ENCODE results near the gene FRAT1. TPM values are rescaled to one million over a fixed set of nuclear protein-coding genes. Genes with fewer than 3 reads are reported as not detected.

FRAT1 gene
- total and polyA plus RNA-seq, 9 donors = 1.7 to 8.2 (median 4.3) TPM

DNA sequence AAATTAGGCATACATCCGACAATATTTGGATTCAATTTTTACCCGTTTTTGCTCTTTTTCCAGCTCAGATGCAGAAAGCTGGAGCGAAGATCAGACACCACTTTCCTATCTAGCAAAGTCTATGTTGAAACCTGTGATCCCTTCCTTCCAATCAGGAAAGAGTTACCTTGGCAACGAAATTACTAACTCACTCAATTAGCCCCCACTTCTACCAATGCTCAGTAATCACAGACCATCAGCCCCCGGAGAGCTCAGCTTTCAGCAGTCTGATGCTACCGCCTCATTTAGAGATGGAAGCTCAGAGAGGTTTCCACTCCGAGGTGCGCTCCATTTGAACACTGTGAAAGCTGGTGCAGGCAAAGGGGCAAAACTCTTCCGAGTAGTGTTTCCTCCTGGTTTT lies 6.7 kb downstream of the FRAT1 start:
- TF ChIP-seq, protein P1, sequence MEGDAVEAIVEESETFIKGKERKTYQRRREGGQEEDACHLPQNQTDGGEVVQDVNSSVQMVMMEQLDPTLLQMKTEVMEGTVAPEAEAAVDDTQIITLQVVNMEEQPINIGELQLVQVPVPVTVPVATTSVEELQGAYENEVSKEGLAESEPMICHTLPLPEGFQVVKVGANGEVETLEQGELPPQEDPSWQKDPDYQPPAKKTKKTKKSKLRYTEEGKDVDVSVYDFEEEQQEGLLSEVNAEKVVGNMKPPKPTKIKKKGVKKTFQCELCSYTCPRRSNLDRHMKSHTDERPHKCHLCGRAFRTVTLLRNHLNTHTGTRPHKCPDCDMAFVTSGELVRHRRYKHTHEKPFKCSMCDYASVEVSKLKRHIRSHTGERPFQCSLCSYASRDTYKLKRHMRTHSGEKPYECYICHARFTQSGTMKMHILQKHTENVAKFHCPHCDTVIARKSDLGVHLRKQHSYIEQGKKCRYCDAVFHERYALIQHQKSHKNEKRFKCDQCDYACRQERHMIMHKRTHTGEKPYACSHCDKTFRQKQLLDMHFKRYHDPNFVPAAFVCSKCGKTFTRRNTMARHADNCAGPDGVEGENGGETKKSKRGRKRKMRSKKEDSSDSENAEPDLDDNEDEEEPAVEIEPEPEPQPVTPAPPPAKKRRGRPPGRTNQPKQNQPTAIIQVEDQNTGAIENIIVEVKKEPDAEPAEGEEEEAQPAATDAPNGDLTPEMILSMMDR (IDR thresholded peaks at IDR 0.05) = no peak
- TF ChIP-seq POLR2A (IDR thresholded peaks at IDR 0.05) (no peak), EP300 (IDR thresholded peaks at IDR 0.05) (no peak)
- Histone ChIP-seq H3K27ac (no peak overlapping the region), H3K36me3 (no peaks in the 10 kb centered on the region), H3K4me3 (no peak overlapping the region), H3K9me3 (no peaks in the 10 kb centered on the region), H3K4me1 (ENCODE audit: insufficient read depth) (peaks cover 6% of the 10 kb centered on the region), H3K27me3 (no peaks in the 10 kb centered on the region)
- 75 to 81% (median 78%) methylated on average over 9 of the region's 9 CpGs for WGBS, 3 donors
- DNase-seq = no peak
- intact Hi-C loops (cut with DNase I) = no loop called here

DNA sequence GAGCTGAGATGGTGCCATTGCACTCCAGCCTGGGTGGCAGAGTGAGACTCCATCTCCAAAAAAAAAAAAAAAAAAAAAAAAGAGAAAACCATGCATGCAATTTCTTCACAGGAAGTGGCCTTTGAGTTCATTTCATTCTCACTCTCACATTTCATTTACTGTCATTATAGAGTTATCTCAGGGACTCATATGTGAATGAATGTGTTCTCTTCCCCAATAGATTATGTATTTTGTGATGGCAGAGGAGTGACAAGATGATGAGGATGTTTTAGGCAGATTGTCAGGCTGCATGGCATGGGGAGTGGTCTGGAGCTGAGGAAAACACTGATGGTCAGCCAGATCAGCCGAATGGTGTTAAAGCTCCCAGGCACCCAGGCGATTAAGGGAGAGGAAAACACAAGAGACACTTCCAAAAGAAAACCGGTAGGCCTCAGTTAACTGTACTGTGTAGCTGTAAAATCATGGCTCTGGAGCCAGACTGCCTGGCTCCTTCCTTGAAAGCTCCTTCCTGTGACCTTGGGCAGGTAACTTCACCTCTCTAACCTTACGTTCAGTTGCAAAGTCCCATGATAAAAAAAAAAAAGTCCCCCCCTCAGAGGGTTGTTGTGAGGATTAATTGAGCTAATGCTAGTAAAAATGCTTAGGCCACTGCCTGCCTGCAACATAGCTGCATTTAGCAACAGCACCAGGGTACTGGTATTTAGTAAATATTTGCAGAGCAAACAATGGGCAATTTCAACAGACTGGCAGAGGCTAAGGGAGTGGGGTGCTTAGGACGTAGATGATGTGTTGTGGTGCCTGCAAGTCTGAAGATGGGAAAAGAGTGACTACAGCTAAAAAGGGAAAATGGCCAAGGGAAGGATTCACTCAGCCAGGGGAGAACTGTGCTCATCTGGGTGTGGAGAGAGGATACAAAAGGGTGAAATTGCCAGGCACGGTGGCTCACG lies 8.6 kb downstream of the FRAT1 start:
- Histone ChIP-seq H3K4me3 (no peak overlapping the region), H3K27me3 (no peaks in the 10 kb centered on the region), H3K36me3 (no peaks in the 10 kb centered on the region), H3K27ac (no peak overlapping the region), H3K9me3 (no peaks in the 10 kb centered on the region), H3K4me1 (ENCODE audit: insufficient read depth) (peaks cover 8% of the 10 kb centered on the region)
- 88 to 91% (median 88%) methylated on average over 7 of the region's 7 CpGs for WGBS, 3 donors
- no peak for DNase-seq
- intact Hi-C loops (cut with DNase I) = no loop called here
- TF ChIP-seq, protein P1 (IDR thresholded peaks at IDR 0.05) = no peak
- TF ChIP-seq POLR2A (IDR thresholded peaks at IDR 0.05) (no peak), EP300 (IDR thresholded peaks at IDR 0.05) (no peak)

DNA sequence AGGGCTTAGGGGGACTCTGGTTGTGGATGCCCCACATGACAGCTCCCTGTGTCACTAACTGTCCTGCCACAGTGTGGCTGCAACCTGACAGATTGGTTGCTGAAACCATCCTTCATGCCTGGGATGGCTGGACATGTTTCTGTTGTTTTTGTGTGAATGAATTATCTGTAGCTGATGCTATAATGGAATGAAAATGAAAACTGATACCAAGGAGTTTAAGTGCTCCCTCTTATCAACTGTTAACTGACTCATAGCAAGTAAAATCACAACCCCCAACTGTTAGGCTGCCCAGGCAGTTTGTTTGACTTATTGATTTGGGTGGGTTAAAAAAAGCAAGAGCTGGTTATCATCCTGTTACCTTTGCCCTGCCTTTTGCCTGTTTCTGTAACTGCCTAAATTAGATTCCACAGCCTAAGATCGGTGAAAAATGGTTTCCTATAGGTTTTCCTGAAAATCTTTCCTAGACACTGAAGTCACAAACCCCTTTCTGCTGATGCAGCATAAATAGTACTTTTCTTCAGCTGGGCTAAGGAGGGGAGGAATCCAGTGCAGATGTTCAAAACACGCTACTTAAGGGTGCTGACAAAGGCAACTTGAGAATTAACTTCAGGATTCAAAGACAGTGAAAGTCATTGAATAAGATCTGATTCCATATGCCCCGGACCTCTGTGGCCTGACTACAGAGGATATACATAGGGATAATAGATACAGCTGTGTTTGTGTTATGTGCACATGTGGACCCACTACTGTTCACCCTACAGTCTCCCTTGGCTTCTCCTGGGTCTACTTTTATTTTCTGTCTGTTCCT lies 9.8 kb downstream of the FRAT1 start:
- intact Hi-C loops (cut with DNase I) = no loop called here
- no peaks in the 10 kb centered on the region for H3K27me3 ChIP-seq
- H3K4me3 ChIP-seq = no peak overlapping the region
- DNase-seq = no peak
- H3K27ac ChIP-seq = no peak overlapping the region
- WGBS, 3 donors = 73 to 86% (median 81%) methylated on average over 3 of the region's 3 CpGs
- no peak for TF ChIP-seq POLR2A (IDR thresholded peaks at IDR 0.05)
- H3K4me1 ChIP-seq (ENCODE audit: insufficient read depth) = peaks cover 8% of the 10 kb centered on the region
- no peaks in the 10 kb centered on the region for H3K9me3 ChIP-seq
- H3K36me3 ChIP-seq = no peaks in the 10 kb centered on the region

DNA sequence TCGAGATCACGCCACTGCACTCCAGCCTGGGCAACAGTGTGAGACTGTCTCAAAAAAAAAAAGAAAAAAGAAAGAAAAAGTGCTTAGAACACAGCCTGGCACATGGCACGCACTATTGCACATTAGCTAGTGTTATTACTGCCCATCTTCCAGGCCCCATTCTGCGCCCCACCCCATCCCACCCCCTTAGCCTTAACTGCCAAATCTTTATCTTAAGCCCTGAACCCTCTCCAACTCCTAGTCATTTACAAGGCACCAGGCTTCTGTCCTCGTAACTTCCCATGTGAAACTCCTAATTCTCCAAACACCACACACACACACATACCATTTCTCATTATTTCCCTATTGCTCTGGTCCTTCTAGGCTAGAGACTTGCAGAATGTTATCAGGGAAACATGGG lies 10.7 kb downstream of the FRAT1 start:
- Histone ChIP-seq H3K36me3 (no peaks in the 10 kb centered on the region), H3K9me3 (no peaks in the 10 kb centered on the region), H3K4me3 (no peak overlapping the region), H3K4me1 (ENCODE audit: insufficient read depth) (peaks cover 8% of the 10 kb centered on the region), H3K27me3 (no peaks in the 10 kb centered on the region), H3K27ac (no peak overlapping the region)
- no peak for DNase-seq
- intact Hi-C loops (cut with DNase I) = loop anchor here in 1 of 4 donors (10.0 kb wide), 1 partner anchor 45 kb away; no protein-coding TSS in a partner anchor
- WGBS, 3 donors = 95 to 99% (median 96%) methylated on average over 5 of the region's 5 CpGs
- TF ChIP-seq EP300 (IDR thresholded peaks at IDR 0.05) = no peak
- TF ChIP-seq, protein P1 (IDR thresholded peaks at IDR 0.05) = no peak
- TF ChIP-seq POLR2A (IDR thresholded peaks at IDR 0.05) = no peak

All from ovary (tissue), 9 donors.